SH-SY5Y (cell line): ENCODE results near the gene DMGDH.

Experiments used
- GATA2 ChIP-seq: IDR thresholded peaks from 2 replicates; pipeline ENCODE4 v1.6.1; 2011; ENCODE audit warnings: mild to moderate bottlenecking, low read depth, low read length
- GATA3 ChIP-seq: IDR thresholded peaks from 2 replicates; pipeline ENCODE4 v1.6.1; 2011; ENCODE audit warnings: low read depth, mild to moderate bottlenecking, low read length, moderate library complexity

DNA sequence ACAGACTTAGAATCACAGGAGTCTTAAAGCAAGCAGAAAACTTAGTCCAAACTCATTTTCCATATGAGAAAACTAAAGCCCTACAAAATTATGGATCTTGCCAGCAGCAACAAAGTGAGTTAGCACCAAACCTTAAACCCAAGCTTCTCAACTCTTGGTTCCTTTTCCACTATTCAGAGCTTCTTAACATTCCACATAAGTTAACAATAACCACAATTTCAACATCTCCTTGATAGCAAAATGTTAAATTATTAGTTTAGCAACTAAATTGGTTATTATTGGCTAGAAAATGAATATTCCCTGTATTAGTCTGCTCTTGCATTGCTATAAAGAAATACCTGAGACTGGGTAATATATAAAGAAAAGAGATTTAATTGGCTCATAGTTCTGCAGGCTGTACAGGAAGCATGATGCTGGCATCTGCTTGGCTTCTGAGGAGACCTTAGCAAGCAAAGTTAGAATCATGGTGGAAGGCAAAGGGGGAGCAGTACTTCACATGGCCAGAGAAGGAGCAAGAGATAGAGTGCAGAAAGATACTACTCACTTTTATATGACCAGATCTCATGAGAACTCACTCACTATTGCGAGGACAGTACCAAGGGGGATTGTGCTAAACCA lies 58.1 kb downstream of the DMGDH start:
- TF ChIP-seq GATA2 = no peak
- TF ChIP-seq GATA3 = no peak
